ENCODE data around the gene GGTLC1. TPM values are rescaled to one million over a fixed set of nuclear protein-coding genes. Genes with fewer than 3 reads are reported as not detected.

Gene GGTLC1
- not detected for polyA plus RNA-seq

DNA sequence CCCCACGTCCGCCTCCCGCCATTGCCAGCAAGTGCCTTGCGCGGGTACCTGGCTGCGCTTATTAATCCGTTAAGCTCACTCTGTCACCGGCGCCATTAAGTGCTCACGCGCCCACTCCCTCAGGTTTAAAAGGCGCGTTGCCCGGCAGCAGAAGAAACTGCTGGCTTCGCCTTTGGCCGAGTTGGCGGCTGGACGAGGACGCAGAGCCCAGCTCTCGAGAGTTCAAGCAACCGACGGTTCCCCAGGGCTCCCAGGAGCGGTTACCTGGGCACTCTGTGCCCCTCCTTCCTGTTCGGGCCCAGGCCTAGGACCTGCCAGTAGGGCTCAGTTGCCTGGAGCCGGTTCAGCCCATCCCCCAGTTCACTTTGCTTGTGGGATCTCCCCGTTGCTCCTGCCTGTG, at the start of gene GGTLC1:
Gene GGTLC1 (minus strand): TSS at position 219 of the 400 bp plus-strand sequence. CDS start 2,168 bp downstream, outside the sequence.
- H3K9me3 Mint-ChIP-seq, result no peaks in the 10 kb centered on the region
- no peaks in the 10 kb centered on the region for H3K27me3 Mint-ChIP-seq (ENCODE audit: low read depth in 3 of 3)
- no peaks in the 10 kb centered on the region for H3K36me3 Mint-ChIP-seq
- no peak within 1 kb of the TSS for H3K27ac Mint-ChIP-seq
- no peak within 1 kb of the TSS for H3K4me3 Mint-ChIP-seq
- no peaks in the 10 kb centered on the region for H3K4me1 Mint-ChIP-seq
- DNase-seq, result no peak

DNA sequence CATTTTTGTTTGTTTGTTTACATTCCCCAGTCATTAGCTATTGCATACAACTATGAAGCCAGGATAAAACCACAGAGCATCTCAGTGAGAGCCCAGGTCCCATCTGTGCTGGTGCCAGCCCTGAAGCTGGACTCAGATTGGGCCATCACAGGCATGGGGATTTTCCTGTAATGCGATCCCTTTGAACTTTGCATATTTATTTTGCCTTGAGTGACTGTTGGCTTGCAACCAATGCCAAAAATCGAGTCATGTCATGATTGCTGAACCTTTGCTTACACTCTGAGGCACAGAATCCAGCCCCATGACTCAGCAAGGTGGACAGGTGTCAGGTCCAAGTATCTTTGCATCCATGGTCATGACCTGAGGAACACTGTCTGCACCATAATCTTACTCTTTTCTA, 46.2 kb upstream of the GGTLC1 start:
- peaks cover 0 to 4% (median 2%) of the 10 kb centered on the region in 3 donors for H3K27me3 Mint-ChIP-seq (ENCODE audit: low read depth in 3 of 3)
- H3K4me3 Mint-ChIP-seq, result peak overlapping the region in 2 of 5 donors; percentile 5 to 25
- no peak for DNase-seq
- peak overlapping the region in 5 of 6 donors; percentile 45 to 77 (median 71) for H3K27ac Mint-ChIP-seq
- H3K36me3 Mint-ChIP-seq, result no peaks in the 10 kb centered on the region
- H3K9me3 Mint-ChIP-seq, result no peaks in the 10 kb centered on the region
- peaks cover 65 to 75% of the 10 kb centered on the region in 2 donors for H3K4me1 Mint-ChIP-seq

- Mint-ChIP-seq H3K27me3 (ENCODE audit: low read depth in 3 of 3) (peaks cover 0 to 4% (median 2%) of the 10 kb centered on the region in 3 donors), H3K27ac (peak overlapping the region in 5 of 6 donors; percentile 82 to 98 (median 94)), H3K4me3 (peak overlapping the region in 4 of 5 donors; percentile 52 to 73 (median 54)), H3K4me1 (peaks cover 68 to 76% of the 10 kb centered on the region in 2 donors), H3K36me3 (peaks cover 0 to 7% (median 0%) of the 10 kb centered on the region in 3 donors), H3K9me3 (no peaks in the 10 kb centered on the region)
- DNase-seq, result no peak
Measured at GRCh38 chr20:24033565-24033964, 45.0 kb upstream of the GGTLC1 start.

- peak overlapping the region in 5 of 6 donors; percentile 82 to 98 (median 94) for H3K27ac Mint-ChIP-seq
- H3K27me3 Mint-ChIP-seq (ENCODE audit: low read depth in 3 of 3), result peaks cover 0 to 4% (median 2%) of the 10 kb centered on the region in 3 donors
- H3K4me3 Mint-ChIP-seq, result peak overlapping the region; percentile 52 to 73 (median 56)
- H3K36me3 Mint-ChIP-seq, result peaks cover 0 to 7% (median 0%) of the 10 kb centered on the region in 3 donors
- peaks cover 65 to 72% of the 10 kb centered on the region in 2 donors for H3K4me1 Mint-ChIP-seq
- peak; percentile 66 to 76 (median 75) for DNase-seq
- H3K9me3 Mint-ChIP-seq, result no peaks in the 10 kb centered on the region
Measured at GRCh38 chr20:24033151-24033550, 44.6 kb upstream of the GGTLC1 start.

DNA sequence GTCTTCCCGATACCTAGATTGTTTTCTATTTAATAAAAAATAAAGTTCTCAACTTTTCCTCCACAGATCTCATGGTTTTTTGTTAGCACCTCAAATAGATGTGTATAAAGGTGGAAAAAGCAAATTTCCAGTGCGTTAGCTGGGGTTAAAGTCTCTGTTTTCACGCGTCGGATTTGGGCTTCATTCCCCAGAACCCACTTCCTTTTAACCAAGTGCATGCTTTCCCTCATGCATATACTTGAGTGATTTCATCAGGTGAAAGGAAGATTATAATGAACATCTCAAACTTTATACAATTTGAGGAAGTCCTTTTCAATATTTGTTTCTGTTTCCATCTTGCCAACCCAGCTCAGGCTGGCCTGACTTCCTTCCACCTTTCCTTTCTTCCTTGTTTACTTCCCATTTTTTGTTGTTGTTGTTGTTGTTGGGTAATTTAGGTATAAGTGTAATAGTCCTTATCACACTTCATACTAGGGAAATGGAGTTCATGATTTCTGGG, 43.9 kb upstream of the GGTLC1 start:
- Mint-ChIP-seq H3K4me3 (peak overlapping the region; percentile 52 to 73 (median 56)), H3K9me3 (no peaks in the 10 kb centered on the region), H3K4me1 (peaks cover 65 to 67% of the 10 kb centered on the region in 2 donors), H3K36me3 (peaks cover 0 to 7% (median 0%) of the 10 kb centered on the region in 3 donors), H3K27ac (peak overlapping the region in 5 of 6 donors; percentile 82 to 98 (median 94)), H3K27me3 (ENCODE audit: low read depth in 3 of 3) (peaks cover 0 to 8% (median 2%) of the 10 kb centered on the region in 3 donors)
- peak; percentile 32 to 44 (median 41) for DNase-seq

DNA sequence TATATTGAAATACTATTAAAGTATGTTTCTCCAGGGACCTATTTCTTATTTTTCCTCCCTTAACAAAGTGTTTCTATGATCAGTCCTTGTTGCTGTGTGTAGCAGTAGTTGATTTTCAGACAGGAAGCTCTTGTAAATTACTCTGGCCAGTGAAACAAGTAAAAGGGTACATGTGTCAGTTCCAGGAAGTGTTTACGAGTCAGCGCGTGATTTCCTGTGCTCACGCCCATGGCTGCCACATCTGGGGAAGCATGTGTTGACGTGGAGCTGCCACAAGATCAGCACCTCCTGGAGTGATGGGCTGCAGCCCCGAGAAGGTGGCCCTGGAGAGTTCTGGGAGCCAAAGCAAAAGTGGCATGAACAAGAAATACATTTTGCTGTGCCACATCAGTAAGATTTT, 38.6 kb upstream of the GGTLC1 start:
- Mint-ChIP-seq H3K36me3 (peaks cover 0 to 7% (median 0%) of the 10 kb centered on the region in 3 donors), H3K27me3 (ENCODE audit: low read depth in 3 of 3) (peaks cover 0 to 9% (median 3%) of the 10 kb centered on the region in 3 donors), H3K4me3 (peak overlapping the region; percentile 40 to 78 (median 74)), H3K9me3 (no peaks in the 10 kb centered on the region), H3K4me1 (peaks cover 40 to 63% of the 10 kb centered on the region in 2 donors), H3K27ac (peak overlapping the region in 5 of 6 donors; percentile 92 to 100 (median 99))
- peak; percentile 90 to 91 (median 91) for DNase-seq

DNA sequence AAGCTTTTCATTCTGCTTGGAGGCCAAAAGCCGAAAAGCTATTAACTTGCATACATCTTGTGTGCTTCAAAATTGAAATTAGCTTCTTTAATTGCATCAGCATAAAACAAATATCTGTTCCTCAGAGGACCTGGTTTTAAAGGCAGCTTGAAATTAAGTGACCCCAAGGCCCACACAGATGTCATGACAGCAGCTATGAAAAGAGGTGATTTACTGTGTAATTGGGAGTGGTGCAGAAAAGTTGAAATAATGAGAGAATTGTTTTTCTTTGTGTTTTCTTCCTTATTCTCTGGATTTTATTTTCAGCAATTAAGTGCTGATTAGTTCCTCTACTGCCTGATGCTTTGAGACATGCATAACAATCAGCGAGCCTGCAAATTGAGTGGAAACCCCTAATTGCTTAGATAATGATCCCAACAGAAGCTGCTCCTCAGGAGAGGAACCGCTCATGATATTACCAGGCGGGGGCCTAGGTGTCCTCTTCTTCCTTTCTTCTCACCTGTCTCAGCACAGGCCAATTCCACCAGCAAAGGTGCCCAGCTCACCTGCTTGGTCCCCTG, 34.1 kb upstream of the GGTLC1 start:
- DNase-seq, result no peak
- peaks cover 3 to 6% (median 6%) of the 10 kb centered on the region in 3 donors for H3K27me3 Mint-ChIP-seq (ENCODE audit: low read depth in 3 of 3)
- peaks cover 8 to 24% of the 10 kb centered on the region in 2 donors for H3K4me1 Mint-ChIP-seq
- H3K36me3 Mint-ChIP-seq, result peaks cover 0 to 1% (median 0%) of the 10 kb centered on the region in 3 donors
- H3K4me3 Mint-ChIP-seq, result no peak overlapping the region
- peak overlapping the region in 3 of 6 donors; percentile 25 to 71 (median 53) for H3K27ac Mint-ChIP-seq
- no peaks in the 10 kb centered on the region for H3K9me3 Mint-ChIP-seq

DNA sequence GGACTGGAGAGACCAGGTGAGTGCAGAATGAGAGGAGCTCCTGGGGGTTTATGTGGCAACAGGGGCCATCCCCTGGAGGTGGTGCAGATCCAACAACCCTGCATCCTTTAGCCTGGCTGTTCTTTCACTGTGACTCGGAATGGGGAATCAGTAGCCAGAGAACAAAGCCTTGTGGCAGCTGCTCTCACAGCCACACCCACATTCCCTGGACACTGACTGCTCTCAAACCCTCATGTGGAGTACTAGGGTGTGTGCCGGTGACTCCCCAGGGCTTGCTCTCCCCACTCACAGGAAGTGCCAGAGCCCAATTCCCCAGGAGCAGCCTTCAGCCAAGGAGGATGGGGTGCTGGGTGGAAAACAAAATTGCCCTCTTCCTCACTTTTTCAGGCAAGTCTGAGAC, 30.2 kb upstream of the GGTLC1 start:
- DNase-seq, result no peak
- no peaks in the 10 kb centered on the region for H3K9me3 Mint-ChIP-seq
- H3K36me3 Mint-ChIP-seq, result peaks cover 0 to 3% (median 0%) of the 10 kb centered on the region in 3 donors
- peaks cover 0 to 9% (median 4%) of the 10 kb centered on the region in 3 donors for H3K27me3 Mint-ChIP-seq (ENCODE audit: low read depth in 3 of 3)
- peaks cover 0 to 8% of the 10 kb centered on the region in 2 donors for H3K4me1 Mint-ChIP-seq
- H3K4me3 Mint-ChIP-seq, result no peak overlapping the region
- peak overlapping the region in 1 of 6 donors; percentile 28 for H3K27ac Mint-ChIP-seq

DNA sequence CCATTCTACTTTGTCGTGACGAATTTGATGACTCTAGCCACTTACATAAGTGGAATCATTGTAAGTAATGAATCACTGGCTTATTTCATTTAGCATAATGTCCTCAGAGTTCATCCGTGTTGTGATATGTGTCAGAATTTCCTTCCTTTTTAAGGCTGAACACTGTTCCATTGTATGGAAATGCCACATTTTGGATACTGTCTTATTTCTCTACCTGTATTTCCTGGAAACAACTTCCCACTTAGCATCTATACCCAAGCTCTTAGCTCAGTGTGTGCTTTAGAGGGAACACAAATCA, 28.8 kb upstream of the GGTLC1 start:
- Mint-ChIP-seq H3K4me3 (no peak overlapping the region), H3K27ac (peak overlapping the region in 3 of 6 donors; percentile 15 to 84 (median 63)), H3K4me1 (peaks cover 10 to 17% of the 10 kb centered on the region in 2 donors), H3K27me3 (ENCODE audit: low read depth in 3 of 3) (peaks cover 0 to 9% (median 5%) of the 10 kb centered on the region in 3 donors), H3K36me3 (peaks cover 0 to 3% (median 0%) of the 10 kb centered on the region in 3 donors), H3K9me3 (no peaks in the 10 kb centered on the region)
- no peak for DNase-seq

- Mint-ChIP-seq H3K9me3 (no peaks in the 10 kb centered on the region), H3K4me3 (no peak overlapping the region), H3K27me3 (ENCODE audit: low read depth in 3 of 3) (peaks cover 0 to 9% (median 5%) of the 10 kb centered on the region in 3 donors), H3K4me1 (peaks cover 13 to 17% of the 10 kb centered on the region in 2 donors), H3K36me3 (peaks cover 0 to 3% (median 0%) of the 10 kb centered on the region in 3 donors), H3K27ac (peak overlapping the region in 2 of 6 donors; percentile 2 to 51)
- no peak for DNase-seq
Measured at GRCh38 chr20:24016607-24017457, 28.3 kb upstream of the GGTLC1 start.

DNA sequence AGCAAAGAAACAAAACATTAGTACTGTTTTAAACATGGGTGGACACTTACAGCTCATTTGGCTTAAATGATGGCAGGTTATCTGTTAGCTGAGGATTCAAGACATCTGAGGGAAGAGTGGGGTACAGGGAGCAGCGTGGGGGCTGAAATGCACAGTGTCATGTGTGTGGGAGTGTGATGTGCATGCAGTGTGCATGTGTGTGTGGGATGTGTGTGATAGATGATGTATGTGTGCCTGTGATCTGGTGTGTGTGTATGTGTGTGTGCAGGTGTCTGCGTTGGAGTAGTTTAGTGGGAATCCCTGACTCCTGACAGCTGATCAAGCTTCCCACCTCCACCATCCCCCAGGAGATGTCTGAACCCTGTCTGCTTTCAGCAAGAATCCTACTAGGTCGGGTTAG, 25.4 kb upstream of the GGTLC1 start:
- Mint-ChIP-seq H3K4me3 (no peak overlapping the region), H3K4me1 (peaks cover 17 to 19% of the 10 kb centered on the region in 2 donors), H3K36me3 (peaks cover 0 to 3% (median 0%) of the 10 kb centered on the region in 3 donors), H3K9me3 (no peaks in the 10 kb centered on the region), H3K27me3 (ENCODE audit: low read depth in 3 of 3) (peaks cover 2 to 9% (median 7%) of the 10 kb centered on the region in 3 donors), H3K27ac (peak overlapping the region in 3 of 6 donors; percentile 5 to 46 (median 23))
- DNase-seq, result no peak

DNA sequence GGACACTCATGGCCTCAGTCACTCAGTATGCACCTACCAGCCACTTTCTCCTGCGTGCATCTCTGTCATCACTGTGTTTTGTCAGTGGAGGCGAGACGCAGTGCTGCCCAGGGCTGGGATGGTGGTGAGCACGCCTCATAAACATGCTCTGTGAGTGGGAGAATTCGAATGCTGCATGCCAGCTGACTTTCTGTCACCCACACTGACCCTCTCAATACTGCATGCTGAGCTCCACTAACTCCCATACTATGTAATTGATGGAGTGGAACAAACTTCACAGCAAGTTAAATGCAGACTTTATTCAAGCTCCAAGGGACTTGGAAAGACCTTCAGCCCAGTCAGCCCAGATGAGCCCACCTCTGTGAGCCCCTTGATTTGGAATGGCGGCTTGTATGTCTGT, 22.7 kb upstream of the GGTLC1 start:
- Mint-ChIP-seq H3K36me3 (no peaks in the 10 kb centered on the region), H3K27me3 (ENCODE audit: low read depth in 3 of 3) (peaks cover 0 to 7% (median 2%) of the 10 kb centered on the region in 3 donors), H3K4me3 (no peak overlapping the region), H3K9me3 (no peaks in the 10 kb centered on the region), H3K27ac (no peak overlapping the region), H3K4me1 (peaks cover 17 to 19% of the 10 kb centered on the region in 2 donors)
- no peak for DNase-seq

DNA sequence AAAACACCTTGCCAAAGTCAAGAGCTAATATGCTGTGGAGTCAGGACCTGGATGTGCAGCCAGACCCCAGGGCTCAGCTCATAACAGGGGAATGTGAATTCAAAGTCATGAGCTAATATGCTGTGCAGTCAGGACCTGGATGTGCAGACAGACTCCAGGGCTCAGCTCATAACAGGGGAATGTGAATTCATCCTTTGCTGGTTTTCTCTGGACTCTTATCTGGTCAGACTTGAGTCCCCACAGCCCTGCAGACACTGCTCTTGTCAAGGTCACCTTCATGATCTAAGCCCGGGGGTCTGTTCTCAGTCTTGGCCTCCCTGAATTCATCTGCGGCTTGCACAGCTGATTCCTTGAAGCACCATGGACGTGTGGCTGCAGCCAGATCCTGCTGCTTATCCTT, 19.2 kb upstream of the GGTLC1 start:
- Mint-ChIP-seq H3K4me3 (no peak overlapping the region), H3K27ac (peak overlapping the region in 1 of 6 donors; percentile 0), H3K9me3 (no peaks in the 10 kb centered on the region), H3K4me1 (peaks cover 11 to 14% of the 10 kb centered on the region in 2 donors), H3K36me3 (no peaks in the 10 kb centered on the region), H3K27me3 (ENCODE audit: low read depth in 3 of 3) (peaks cover 2 to 3% (median 2%) of the 10 kb centered on the region in 3 donors)
- no peak for DNase-seq
